Right ventricle myocardium inferior (tissue), 1 donor: ENCODE results near the gene CXCL13. TPM values are rescaled to one million over a fixed set of nuclear protein-coding genes. Genes with fewer than 3 reads are reported as not detected.
"Not testable (repeated sequence)": the region's sequence is repeated elsewhere in the genome, so short reads cannot be mapped to it uniquely, and the experiment has no call there.

ENCODE experiments used
- ATAC-seq: fragments of 200-7000 bp; cut with Tn5 transposase; one replicate; pipeline ENCODE4 v1.9.1; 2020; ENCODE audit warnings: mild to moderate bottlenecking, moderate library complexity
- DNase-seq: peaks from one replicate; pipeline ENCODE4 v3.0.0; 2021; ENCODE audit errors: missing footprints
- intact Hi-C: fragments of 100-400 bp; cut with DNase I; formaldehyde crosslinking; loops from one replicate; pipeline ENCODE4 v1.11.0; 2022
- long read RNA-seq: library from polyadenylated mRNA; unstranded; transcript quantifications from one replicate; pipeline ENCODE4 v2.0.0, GENCODE V29; 2021
- total RNA-seq: library from RNA; stranded (reverse); fragmentation: NEBNext Ultra II Directional; extraction: Animal tissue kit (Norgen Biotek cat#: 25700); gene quantifications from one replicate; pipeline ENCODE4 v1.2.1, GENCODE V29; 2021
- donor health status: DM: no; HTN: yes; CAD: no; lungs with severe emphysema.

The CXCL13 gene
- total RNA-seq: not detected
- long read RNA-seq: 0 reads

GRCh38 chr4:77605210-77605902 lies at the start of gene CXCL13:
Gene CXCL13, plus strand, starts transcription at chr4:77605820. Its CDS starts 46 bp downstream, at chr4:77605866.
- DNase-seq: no peak
- intact Hi-C loops: no loop called here
- ATAC-seq: no peak

- intact Hi-C loops: no loop called here
These were observed 45.5 kb upstream of the CXCL13 start for GRCh38 chr4:77560170-77560569.

GRCh38 chr4:77561720-77562119 lies 43.9 kb upstream of the CXCL13 start:
- ATAC-seq, intact Hi-C loops: not testable (repeated sequence)

More at GRCh38 chr4:77560170-77560569, 45.5 kb upstream of the CXCL13 start:
- DNase-seq: no peak
- ATAC-seq: no peak

GRCh38 chr4:77564231-77564630 lies 41.4 kb upstream of the CXCL13 start:
- ATAC-seq (peak; percentile 56), DNase-seq (no peak)
- intact Hi-C loops: no loop called here

More at GRCh38 chr4:77561720-77562119, 43.9 kb upstream of the CXCL13 start:
- not testable (repeated sequence) for DNase-seq

GRCh38 chr4:77566148-77566547 lies 39.5 kb upstream of the CXCL13 start:
- no peak for DNase-seq
- ATAC-seq: no peak
- intact Hi-C loops: no loop called here

GRCh38 chr4:77567549-77567948 lies 38.1 kb upstream of the CXCL13 start:
- DNase-seq (no peak), ATAC-seq (no peak)
- intact Hi-C loops: no loop called here

GRCh38 chr4:77570508-77571214 lies 35.0 kb upstream of the CXCL13 start:
- ATAC-seq, intact Hi-C loops, DNase-seq: not testable (repeated sequence)

- intact Hi-C loops: no loop called here
- no peak for ATAC-seq
- DNase-seq: no peak
These were observed 29.3 kb upstream of the CXCL13 start for GRCh38 chr4:77576351-77576750.

GRCh38 chr4:77578145-77578544 lies 27.5 kb upstream of the CXCL13 start:
- ATAC-seq: no peak
- intact Hi-C loops: no loop called here
- DNase-seq: no peak

- ATAC-seq (no peak), DNase-seq (no peak)
- intact Hi-C loops: no loop called here
These were observed 26.1 kb upstream of the CXCL13 start for GRCh38 chr4:77579406-77580076.

- DNase-seq (no peak), ATAC-seq (no peak)
- intact Hi-C loops: no loop called here
These were observed 23.9 kb upstream of the CXCL13 start for GRCh38 chr4:77581724-77582123.

GRCh38 chr4:77582156-77582555 lies 23.5 kb upstream of the CXCL13 start:
- intact Hi-C loops: no loop called here
- no peak for DNase-seq
- ATAC-seq: no peak

- intact Hi-C loops: no loop called here
- DNase-seq (no peak), ATAC-seq (no peak)
These were observed 22.9 kb upstream of the CXCL13 start for GRCh38 chr4:77582711-77583110.

- DNase-seq (no peak), ATAC-seq (no peak)
- intact Hi-C loops: no loop called here
These were observed 18.7 kb upstream of the CXCL13 start for GRCh38 chr4:77586951-77587383.

GRCh38 chr4:77590482-77590881 lies 15.1 kb upstream of the CXCL13 start:
- no peak for ATAC-seq
- intact Hi-C loops: no loop called here
- no peak for DNase-seq

- DNase-seq (no peak), ATAC-seq (no peak)
- intact Hi-C loops: no loop called here
These were observed 14.1 kb upstream of the CXCL13 start for GRCh38 chr4:77591532-77591931.

GRCh38 chr4:77593101-77593500 lies 12.5 kb upstream of the CXCL13 start:
- DNase-seq: no peak
- intact Hi-C loops: no loop called here
- no peak for ATAC-seq

- DNase-seq (no peak), ATAC-seq (no peak)
- intact Hi-C loops: no loop called here
These were observed 11.6 kb upstream of the CXCL13 start for GRCh38 chr4:77593993-77594392.

- DNase-seq (no peak), ATAC-seq (no peak)
- intact Hi-C loops: no loop called here
These were observed 10.2 kb upstream of the CXCL13 start for GRCh38 chr4:77595364-77595973.
